ENCODE measurements around the gene ADGRB3. TPM values are rescaled to one million over a fixed set of nuclear protein-coding genes. Genes with fewer than 3 reads are reported as not detected.

ADGRB3 gene
- polyA plus RNA-seq, 2 of the 4 experiments (the other 2 are of a cell fraction) = not detected

DNA sequence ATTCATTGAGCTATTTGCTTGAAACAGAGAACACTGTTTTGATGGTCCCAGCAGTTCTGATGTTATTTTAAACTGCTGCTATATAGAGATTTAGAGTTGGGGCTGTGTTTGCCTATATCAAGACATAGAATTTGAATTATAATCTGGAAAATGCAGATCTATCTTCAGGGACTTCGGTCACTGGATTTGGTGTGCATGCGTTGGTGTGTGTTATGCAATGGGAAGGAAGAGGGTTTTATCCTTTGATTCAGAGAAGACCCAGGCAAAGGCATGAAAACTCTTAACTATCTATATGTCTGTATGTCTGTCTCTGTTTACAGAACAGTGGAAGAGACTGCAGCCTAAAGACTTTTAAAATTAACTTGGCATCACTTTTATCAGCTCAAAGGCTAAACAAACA is 2.0 kb downstream of the ADGRB3 start:
- no peak for TF ChIP-seq MAFK (IDR thresholded peaks at IDR 0.05; ENCODE audit: partially characterized antibody)
- TF ChIP-seq ZFP36 (IDR thresholded peaks at IDR 0.05; ENCODE audit: borderline replicate concordance, partially characterized antibody) = no peak
- TF ChIP-seq FOXS1 (CRISPR knock-in tag; IDR thresholded peaks at IDR 0.05) = no peak
- TF ChIP-seq NFE2L2 (conservative IDR thresholded peaks at IDR 0.05; ENCODE audit: low read length) = no peak
- TF ChIP-seq TFCP2L1 (CRISPR knock-in tag; IDR thresholded peaks at IDR 0.05) = no peak
- no peak for TF ChIP-seq EP300 (IDR thresholded peaks at IDR 0.05)
- no peak for TF ChIP-seq RCOR1 (IDR thresholded peaks at IDR 0.05; ENCODE audit: low read depth, low read length)
- no peak for FAIRE-seq
- POLR2A ChIA-PET = no interaction called here

DNA sequence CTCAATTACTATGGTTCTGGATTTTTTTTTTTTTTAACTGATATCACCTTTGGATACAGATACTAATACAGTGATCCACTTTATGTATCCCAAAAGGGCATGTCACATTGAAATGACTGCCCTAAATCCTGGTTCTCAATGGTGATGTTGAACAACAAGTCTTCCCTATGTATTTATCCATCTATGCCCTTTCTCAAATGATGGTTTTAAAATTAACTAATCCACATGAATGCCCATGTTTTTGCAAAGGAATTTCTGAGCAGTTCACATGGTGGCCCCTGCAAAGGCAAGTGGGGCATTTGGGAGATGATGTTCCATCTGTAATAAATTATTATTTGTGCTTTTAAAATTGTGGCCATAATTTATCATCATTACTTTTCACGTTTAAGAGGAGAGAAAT is 2.7 kb downstream of the ADGRB3 start:
- CTCF ChIA-PET = interaction anchor here (0.6 to 0.9 kb wide), 2 partner anchors 1469 to 1518 kb away, joined by 3 to 4 read pairs; no protein-coding TSS in a partner anchor

More for the DNA sequence above, 2.0 kb downstream of the ADGRB3 start:
- no peak overlapping the region for H3K27ac ChIP-seq
- no peaks in the 10 kb centered on the region for H3K9me3 ChIP-seq
- DNase-seq (ENCODE audit: low read depth in 1 of 2, low spot score in 1 of 2) (no peak), ATAC-seq (no peak)
- CTCF ChIA-PET = interaction anchor here (0.6 to 0.9 kb wide), 5 partner anchors 50 to 1519 kb away, joined by 3 to 4 read pairs (median 3); no protein-coding TSS in a partner anchor
- no peak overlapping the region for H3K4me3 ChIP-seq
- H3K4me1 ChIP-seq = no peaks in the 10 kb centered on the region
- H3K4me2 ChIP-seq = no peak overlapping the region
- whole genome bisulfite sequencing (ENCODE audit: missing lambda C conversion rate) = 85% methylated on average over 2 of the region's 2 CpGs

DNA sequence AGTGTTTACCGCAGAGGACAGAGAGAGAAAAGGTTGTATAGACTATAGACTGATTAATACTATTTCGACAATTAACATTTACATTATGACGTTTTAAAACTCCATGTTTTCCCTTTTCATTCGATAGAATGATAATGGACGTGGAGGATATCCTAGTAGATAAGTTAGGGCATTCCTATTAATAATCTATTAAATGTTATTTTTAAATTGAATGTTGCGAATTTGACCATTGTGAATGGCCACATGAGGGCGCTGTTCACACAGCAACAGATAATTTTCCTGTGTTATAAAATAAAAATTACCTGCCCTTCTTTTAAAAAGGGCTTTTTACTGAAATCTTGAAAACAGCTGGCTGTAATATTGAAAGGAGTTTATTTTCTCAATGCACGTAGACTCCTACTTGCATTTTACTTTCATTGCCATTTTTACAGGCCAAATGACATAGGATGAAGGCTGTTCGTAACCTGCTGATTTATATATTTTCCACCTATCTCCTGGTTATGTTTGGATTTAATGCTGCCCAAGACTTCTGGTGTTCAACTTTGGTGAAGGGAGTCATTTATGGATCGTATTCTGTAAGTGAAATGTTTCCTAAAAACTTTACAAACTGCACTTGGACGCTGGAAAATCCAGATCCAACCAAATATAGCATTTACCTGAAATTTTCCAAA is 3.3 kb downstream of the ADGRB3 start:
- peak; percentile 9 to 34 for DNase-seq (ENCODE audit: low read depth in 1 of 2, low spot score in 1 of 2)
- POLR2A ChIA-PET = no interaction called here
- H3K4me2 ChIP-seq = no peak overlapping the region
- ATAC-seq = no peak
- H3K9me3 ChIP-seq = no peaks in the 10 kb centered on the region
- no peak overlapping the region for H3K27ac ChIP-seq
- no peak for FAIRE-seq
- no peaks in the 10 kb centered on the region for H3K4me1 ChIP-seq
- H3K4me3 ChIP-seq = no peak overlapping the region
- peak; percentile 42; the same call in 1 of the 3 replicates for TF ChIP-seq SMC3 (IDR thresholded peaks at IDR 0.05)
- TF ChIP-seq, protein P1, sequence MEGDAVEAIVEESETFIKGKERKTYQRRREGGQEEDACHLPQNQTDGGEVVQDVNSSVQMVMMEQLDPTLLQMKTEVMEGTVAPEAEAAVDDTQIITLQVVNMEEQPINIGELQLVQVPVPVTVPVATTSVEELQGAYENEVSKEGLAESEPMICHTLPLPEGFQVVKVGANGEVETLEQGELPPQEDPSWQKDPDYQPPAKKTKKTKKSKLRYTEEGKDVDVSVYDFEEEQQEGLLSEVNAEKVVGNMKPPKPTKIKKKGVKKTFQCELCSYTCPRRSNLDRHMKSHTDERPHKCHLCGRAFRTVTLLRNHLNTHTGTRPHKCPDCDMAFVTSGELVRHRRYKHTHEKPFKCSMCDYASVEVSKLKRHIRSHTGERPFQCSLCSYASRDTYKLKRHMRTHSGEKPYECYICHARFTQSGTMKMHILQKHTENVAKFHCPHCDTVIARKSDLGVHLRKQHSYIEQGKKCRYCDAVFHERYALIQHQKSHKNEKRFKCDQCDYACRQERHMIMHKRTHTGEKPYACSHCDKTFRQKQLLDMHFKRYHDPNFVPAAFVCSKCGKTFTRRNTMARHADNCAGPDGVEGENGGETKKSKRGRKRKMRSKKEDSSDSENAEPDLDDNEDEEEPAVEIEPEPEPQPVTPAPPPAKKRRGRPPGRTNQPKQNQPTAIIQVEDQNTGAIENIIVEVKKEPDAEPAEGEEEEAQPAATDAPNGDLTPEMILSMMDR (IDR thresholded peaks at IDR 0.05) = peak; percentile 61
- TF ChIP-seq, protein P2, sequence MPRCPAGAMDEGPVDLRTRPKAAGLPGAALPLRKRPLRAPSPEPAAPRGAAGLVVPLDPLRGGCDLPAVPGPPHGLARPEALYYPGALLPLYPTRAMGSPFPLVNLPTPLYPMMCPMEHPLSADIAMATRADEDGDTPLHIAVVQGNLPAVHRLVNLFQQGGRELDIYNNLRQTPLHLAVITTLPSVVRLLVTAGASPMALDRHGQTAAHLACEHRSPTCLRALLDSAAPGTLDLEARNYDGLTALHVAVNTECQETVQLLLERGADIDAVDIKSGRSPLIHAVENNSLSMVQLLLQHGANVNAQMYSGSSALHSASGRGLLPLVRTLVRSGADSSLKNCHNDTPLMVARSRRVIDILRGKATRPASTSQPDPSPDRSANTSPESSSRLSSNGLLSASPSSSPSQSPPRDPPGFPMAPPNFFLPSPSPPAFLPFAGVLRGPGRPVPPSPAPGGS (IDR thresholded peaks at IDR 0.05) = no peak
- TF ChIP-seq ESRRA (IDR thresholded peaks at IDR 0.05; ENCODE audit: borderline replicate concordance, low read length) = no peak
- peak; percentile 50 to 54; a peak in 4 of 5 replicates for TF ChIP-seq RAD21 (conservative IDR thresholded peaks at IDR 0.05 in 1 of 2, IDR thresholded peaks at IDR 0.05 in 1 of 2)
- no peak for TF ChIP-seq RARB (CRISPR knock-in tag; IDR thresholded peaks at IDR 0.05)
- CTCF ChIA-PET = interaction anchor here (0.6 to 0.9 kb wide), 3 partner anchors 842 to 1469 kb away, joined by 3 read pairs; no protein-coding TSS in a partner anchor
- 19% methylated on average over 11 of the region's 11 CpGs for WGBS (ENCODE audit: missing lambda C conversion rate)

More for the DNA sequence above, 2.7 kb downstream of the ADGRB3 start:
- H3K4me2 ChIP-seq = no peak overlapping the region
- POLR2A ChIA-PET = no interaction called here
- no peak overlapping the region for H3K27ac ChIP-seq
- FAIRE-seq = no peak
- no peaks in the 10 kb centered on the region for H3K9me3 ChIP-seq
- H3K4me1 ChIP-seq = no peaks in the 10 kb centered on the region
- 4% methylated on average over 1 of the region's 1 CpG for WGBS (ENCODE audit: missing lambda C conversion rate)
- TF ChIP-seq EP300 (IDR thresholded peaks at IDR 0.05) (no peak), HEYL (CRISPR knock-in tag; IDR thresholded peaks at IDR 0.05) (no peak), TFCP2L1 (CRISPR knock-in tag; IDR thresholded peaks at IDR 0.05) (no peak), FOXS1 (CRISPR knock-in tag; IDR thresholded peaks at IDR 0.05) (no peak), POLR2AphosphoS2 (conservative IDR thresholded peaks at IDR 0.05; ENCODE audit: low read length) (no peak), HOXB5 (CRISPR knock-in tag; IDR thresholded peaks at IDR 0.05) (no peak), RFX5 (IDR thresholded peaks at IDR 0.05) (no peak), MAFK (IDR thresholded peaks at IDR 0.05; ENCODE audit: partially characterized antibody) (no peak), MYC (IDR thresholded peaks at IDR 0.05; ENCODE audit: borderline replicate concordance, low read length) (no peak)
- TF ChIP-seq, protein P3, sequence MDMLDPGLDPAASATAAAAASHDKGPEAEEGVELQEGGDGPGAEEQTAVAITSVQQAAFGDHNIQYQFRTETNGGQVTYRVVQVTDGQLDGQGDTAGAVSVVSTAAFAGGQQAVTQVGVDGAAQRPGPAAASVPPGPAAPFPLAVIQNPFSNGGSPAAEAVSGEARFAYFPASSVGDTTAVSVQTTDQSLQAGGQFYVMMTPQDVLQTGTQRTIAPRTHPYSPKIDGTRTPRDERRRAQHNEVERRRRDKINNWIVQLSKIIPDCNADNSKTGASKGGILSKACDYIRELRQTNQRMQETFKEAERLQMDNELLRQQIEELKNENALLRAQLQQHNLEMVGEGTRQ (IDR thresholded peaks at IDR 0.05) = no peak
- TF ChIP-seq, protein P4, sequence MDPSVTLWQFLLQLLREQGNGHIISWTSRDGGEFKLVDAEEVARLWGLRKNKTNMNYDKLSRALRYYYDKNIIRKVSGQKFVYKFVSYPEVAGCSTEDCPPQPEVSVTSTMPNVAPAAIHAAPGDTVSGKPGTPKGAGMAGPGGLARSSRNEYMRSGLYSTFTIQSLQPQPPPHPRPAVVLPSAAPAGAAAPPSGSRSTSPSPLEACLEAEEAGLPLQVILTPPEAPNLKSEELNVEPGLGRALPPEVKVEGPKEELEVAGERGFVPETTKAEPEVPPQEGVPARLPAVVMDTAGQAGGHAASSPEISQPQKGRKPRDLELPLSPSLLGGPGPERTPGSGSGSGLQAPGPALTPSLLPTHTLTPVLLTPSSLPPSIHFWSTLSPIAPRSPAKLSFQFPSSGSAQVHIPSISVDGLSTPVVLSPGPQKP (IDR thresholded peaks at IDR 0.05; ENCODE audit: low read depth, low read length) = no peak
- TF ChIP-seq, protein P1 (IDR thresholded peaks at IDR 0.05) = no peak
- no peak for DNase-seq (ENCODE audit: low read depth in 1 of 2, low spot score in 1 of 2)
- H3K4me3 ChIP-seq = no peak overlapping the region
- ATAC-seq = no peak

Data from A549 (cell line).